ENCODE results near the gene NDUFB2. TPM values are rescaled to one million over a fixed set of nuclear protein-coding genes. Genes with fewer than 3 reads are reported as not detected.

NDUFB2 gene
- polyA plus RNA-seq, 1 donor (not counting 4 experiments of a cell fraction or from before 2014, with no cell fraction given) = 379 TPM

GRCh38 chr7:140744005-140744404 lies 47.5 kb downstream of the NDUFB2 start:
- TF ChIP-seq CTCF (optimal IDR thresholded peaks at IDR 0.05 in 1 of 3, IDR thresholded peaks at IDR 0.05 in 1 of 3, conservative IDR thresholded peaks at IDR 0.05 in 1 of 3; ENCODE audit: extremely low read depth in 1 of 3, insufficient read depth in 2 of 3, low read length in 3 of 3) = no peak
- TF ChIP-seq EZH2 (IDR thresholded peaks at IDR 0.05; ENCODE audit: low read length) = no peak
- Histone ChIP-seq H4K20me1 (ENCODE audit: control insufficient read depth, extremely low read depth, insufficient read depth, low read length) (no peaks in the 10 kb centered on the region), H3K4me2 (ENCODE audit: control insufficient read depth, extremely low read depth, insufficient read depth, low read depth, low read length) (no peak overlapping the region), H3K27ac (ENCODE audit: control insufficient read depth, insufficient read depth, low read length) (no peak overlapping the region), H3K36me3 (ENCODE audit: control insufficient read depth in 2 of 2, extremely low read depth in 1 of 2, insufficient read depth in 2 of 2, low read length in 2 of 2) (peaks cover 0 to under 1% of the 10 kb centered on the region in 2 experiments), H3K4me3 (ENCODE audit: control insufficient read depth in 2 of 3, extremely low read depth in 1 of 3, insufficient read depth in 2 of 3, low read depth in 1 of 3, low read length in 3 of 3) (no peak overlapping the region), H3K9ac (ENCODE audit: control insufficient read depth, extremely low read depth, insufficient read depth, low read length) (no peak overlapping the region), H3K9me1 (ENCODE audit: control insufficient read depth, extremely low read depth, insufficient read depth, low read length) (peaks cover 4% of the 10 kb centered on the region), H2AFZ (ENCODE audit: control insufficient read depth, low read length) (no peak overlapping the region), H3K4me1 (ENCODE audit: control insufficient read depth, extremely low read depth, insufficient read depth, low read length) (no peaks in the 10 kb centered on the region), H3K27me3 (ENCODE audit: control insufficient read depth, extremely low read depth, insufficient read depth, low read length) (no peaks in the 10 kb centered on the region), H3K9me3 (ENCODE audit: control insufficient read depth, low read depth, low read length) (no peaks in the 10 kb centered on the region), H3K79me2 (ENCODE audit: control insufficient read depth, insufficient read depth, low read length) (no peaks in the 10 kb centered on the region)
- dilution Hi-C loops (cut with MboI; ENCODE audit: extremely low pct_ligation_motif_present, low sequenced_read_pairs) = no loop called here
- DNase-seq (ENCODE audit: low read depth, low spot score) (no peak), FAIRE-seq (no peak)

GRCh38 chr7:140745266-140746058 lies 49.0 kb downstream of the NDUFB2 start:
- TF ChIP-seq EZH2 (IDR thresholded peaks at IDR 0.05; ENCODE audit: low read length) (no peak), CTCF (optimal IDR thresholded peaks at IDR 0.05 in 1 of 3, IDR thresholded peaks at IDR 0.05 in 1 of 3, conservative IDR thresholded peaks at IDR 0.05 in 1 of 3; ENCODE audit: extremely low read depth in 1 of 3, insufficient read depth in 2 of 3, low read length in 3 of 3) (no peak)
- no peaks in the 10 kb centered on the region for H3K9me3 ChIP-seq (ENCODE audit: control insufficient read depth, low read depth, low read length)
- no peak overlapping the region for H3K27ac ChIP-seq (ENCODE audit: control insufficient read depth, insufficient read depth, low read length)
- H3K27me3 ChIP-seq (ENCODE audit: control insufficient read depth, extremely low read depth, insufficient read depth, low read length) = no peaks in the 10 kb centered on the region
- peaks cover 4% of the 10 kb centered on the region for H3K9me1 ChIP-seq (ENCODE audit: control insufficient read depth, extremely low read depth, insufficient read depth, low read length)
- H3K4me1 ChIP-seq (ENCODE audit: control insufficient read depth, extremely low read depth, insufficient read depth, low read length) = no peaks in the 10 kb centered on the region
- no peak overlapping the region for H3K9ac ChIP-seq (ENCODE audit: control insufficient read depth, extremely low read depth, insufficient read depth, low read length)
- FAIRE-seq (no peak), DNase-seq (ENCODE audit: low read depth, low spot score) (no peak)
- H3K36me3 ChIP-seq (ENCODE audit: control insufficient read depth in 2 of 2, extremely low read depth in 1 of 2, insufficient read depth in 2 of 2, low read length in 2 of 2) = no peaks in the 10 kb centered on the region
- H3K4me3 ChIP-seq (ENCODE audit: control insufficient read depth in 2 of 3, extremely low read depth in 1 of 3, insufficient read depth in 2 of 3, low read depth in 1 of 3, low read length in 3 of 3) = no peak overlapping the region
- no peaks in the 10 kb centered on the region for H3K79me2 ChIP-seq (ENCODE audit: control insufficient read depth, insufficient read depth, low read length)
- no peak overlapping the region for H2AFZ ChIP-seq (ENCODE audit: control insufficient read depth, low read length)
- no peak overlapping the region for H3K4me2 ChIP-seq (ENCODE audit: control insufficient read depth, extremely low read depth, insufficient read depth, low read depth, low read length)
- no peaks in the 10 kb centered on the region for H4K20me1 ChIP-seq (ENCODE audit: control insufficient read depth, extremely low read depth, insufficient read depth, low read length)
- dilution Hi-C loops (cut with MboI; ENCODE audit: extremely low pct_ligation_motif_present, low sequenced_read_pairs) = no loop called here

Measured in keratinocyte (primary cell).